Upper lobe of left lung (tissue), 6 donors: ENCODE results near the gene SHISAL2B. TPM values are rescaled to one million over a fixed set of nuclear protein-coding genes. Genes with fewer than 3 reads are reported as not detected.

Experiments used
- ATAC-seq, 2 donors: fragments of 200-7000 bp; cut with Tn5 transposase; one replicate each; pipeline ENCODE4 v1.9.1; 2022; ENCODE audit warnings: mild to moderate bottlenecking in 2 of 2, moderate library complexity in 2 of 2; ENCODE audit not compliant: low FRiP score in 2 of 2
- DNase-seq, 2 donors: peaks; one replicate each; pipeline ENCODE4 v3.0.0-alpha.2; 2019 to 2020
- H3K27ac ChIP-seq, 4 donors: fragments of 200-600 bp; sonication (generic); one replicate each; pipeline ENCODE4 v1.5.1; 2016 to 2019
- H3K27me3 ChIP-seq, 4 donors: fragments of 200-600 bp; sonication (generic); one replicate each; pipeline ENCODE4 v1.5.1; 2017 to 2019
- H3K36me3 ChIP-seq, 4 donors: fragments of 200-600 bp; sonication (generic); one replicate each; pipeline ENCODE4 v1.5.1; 2016 to 2019
- H3K4me1 ChIP-seq, 4 donors: fragments of 200-600 bp; sonication (generic); one replicate each; pipeline ENCODE4 v1.5.1; 2018 to 2019
- H3K4me3 ChIP-seq, 4 donors: fragments of 200-600 bp; sonication (generic); one replicate each; pipeline ENCODE4 v1.5.1; 2017 to 2019; ENCODE audit warnings: mild to moderate bottlenecking in 2 of 4, moderate library complexity in 1 of 4
- H3K9me3 ChIP-seq, 4 donors: fragments of 200-600 bp; sonication (generic); one replicate each; pipeline ENCODE4 v1.5.1; 2018 to 2019
- EP300 ChIP-seq, 4 donors: sonication (generic); formaldehyde crosslinking; IDR thresholded peaks; one replicate each; pipeline ENCODE4 v1.5.1; 2017; ENCODE audit warnings: antibody characterized with exemption in 4 of 4, control low read depth in 2 of 4
- POLR2A ChIP-seq, 4 donors: fragments of 450-650 bp; IDR thresholded peaks; one replicate each; pipeline ENCODE4 v1.5.1; 2016 to 2017; ENCODE audit warnings: antibody characterized with exemption in 4 of 4, mild to moderate bottlenecking in 2 of 4
- POLR2AphosphoS5 ChIP-seq, 2 donors: sonication (generic); formaldehyde crosslinking; IDR thresholded peaks; one replicate each; pipeline ENCODE4 v1.5.1; 2017; ENCODE audit warnings: antibody characterized with exemption in 2 of 2
- WGBS, 2 donors: methylation state at CpG; one replicate each; pipeline ENCODE4 v1.1.5; 2017 to 2018; 5-methylcytosine and 5-hydroxymethylcytosine counted together
- total RNA-seq, 6 donors: library from RNA; depleted of rRNA in 4 of 6; stranded (reverse); fragments of >200 nt in 4 of 6; gene quantifications; one replicate each; pipeline versions ENCODE4 v1.1.0 to v1.2.1, GENCODE V29; 2016 to 2021
- TF ChIP-seq, protein P1 (sequence below), 6 experiments: fragments of 450-650 bp in 4 of 6; fragments of 200-600 bp in 2 of 6; sonication (generic) in 2 of 6; IDR thresholded peaks; one replicate each; pipeline ENCODE4 v1.5.1; 2016 to 2019; ENCODE audit warnings: antibody characterized with exemption in 6 of 6
- donor health status: DM: no; HTN: no; CAD: no; lungs with moderate emphysema.
- donor health status: DM: no; HTN: yes; CAD: no; lungs with severe emphysema.

Gene SHISAL2B
- total RNA-seq, 6 donors from 2014 or later: not detected

DNA sequence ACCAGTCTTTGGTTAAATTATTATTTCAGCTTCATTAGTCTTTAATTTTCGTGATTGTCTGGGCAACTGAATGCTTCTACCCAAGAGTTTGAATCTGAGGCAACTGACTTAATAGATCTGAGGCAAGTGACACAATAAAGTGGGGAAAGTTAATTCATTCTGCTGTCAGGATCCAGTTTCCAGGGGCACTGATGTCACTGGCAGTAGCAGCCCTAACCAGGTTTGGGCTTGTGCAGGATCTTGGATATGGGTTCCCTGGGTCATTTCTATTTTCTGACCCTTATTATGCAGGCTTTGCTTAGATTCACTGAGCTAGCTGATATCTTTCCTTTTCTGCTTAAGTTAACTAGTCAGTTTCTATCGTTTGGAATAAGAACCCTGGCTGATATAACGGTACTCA, 68.6 kb downstream of the SHISAL2B start:
- ATAC-seq (no peak), DNase-seq (no peak)
- Histone ChIP-seq H3K4me3 (no peak overlapping the region), H3K27ac (no peak overlapping the region), H3K27me3 (no peaks in the 10 kb centered on the region), H3K9me3 (no peaks in the 10 kb centered on the region), H3K4me1 (peaks cover 6 to 19% (median 13%) of the 10 kb centered on the region in 4 donors), H3K36me3 (peaks cover 0 to 11% (median 0%) of the 10 kb centered on the region in 4 donors)
- 82 to 84% methylated on average over 3 of the region's 3 CpGs for WGBS, 2 donors
- no peak for TF ChIP-seq POLR2A (IDR thresholded peaks at IDR 0.05)
- TF ChIP-seq EP300 (IDR thresholded peaks at IDR 0.05): no peak
- TF ChIP-seq, protein P1, sequence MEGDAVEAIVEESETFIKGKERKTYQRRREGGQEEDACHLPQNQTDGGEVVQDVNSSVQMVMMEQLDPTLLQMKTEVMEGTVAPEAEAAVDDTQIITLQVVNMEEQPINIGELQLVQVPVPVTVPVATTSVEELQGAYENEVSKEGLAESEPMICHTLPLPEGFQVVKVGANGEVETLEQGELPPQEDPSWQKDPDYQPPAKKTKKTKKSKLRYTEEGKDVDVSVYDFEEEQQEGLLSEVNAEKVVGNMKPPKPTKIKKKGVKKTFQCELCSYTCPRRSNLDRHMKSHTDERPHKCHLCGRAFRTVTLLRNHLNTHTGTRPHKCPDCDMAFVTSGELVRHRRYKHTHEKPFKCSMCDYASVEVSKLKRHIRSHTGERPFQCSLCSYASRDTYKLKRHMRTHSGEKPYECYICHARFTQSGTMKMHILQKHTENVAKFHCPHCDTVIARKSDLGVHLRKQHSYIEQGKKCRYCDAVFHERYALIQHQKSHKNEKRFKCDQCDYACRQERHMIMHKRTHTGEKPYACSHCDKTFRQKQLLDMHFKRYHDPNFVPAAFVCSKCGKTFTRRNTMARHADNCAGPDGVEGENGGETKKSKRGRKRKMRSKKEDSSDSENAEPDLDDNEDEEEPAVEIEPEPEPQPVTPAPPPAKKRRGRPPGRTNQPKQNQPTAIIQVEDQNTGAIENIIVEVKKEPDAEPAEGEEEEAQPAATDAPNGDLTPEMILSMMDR (IDR thresholded peaks at IDR 0.05): no peak
- TF ChIP-seq POLR2AphosphoS5 (IDR thresholded peaks at IDR 0.05): no peak

DNA sequence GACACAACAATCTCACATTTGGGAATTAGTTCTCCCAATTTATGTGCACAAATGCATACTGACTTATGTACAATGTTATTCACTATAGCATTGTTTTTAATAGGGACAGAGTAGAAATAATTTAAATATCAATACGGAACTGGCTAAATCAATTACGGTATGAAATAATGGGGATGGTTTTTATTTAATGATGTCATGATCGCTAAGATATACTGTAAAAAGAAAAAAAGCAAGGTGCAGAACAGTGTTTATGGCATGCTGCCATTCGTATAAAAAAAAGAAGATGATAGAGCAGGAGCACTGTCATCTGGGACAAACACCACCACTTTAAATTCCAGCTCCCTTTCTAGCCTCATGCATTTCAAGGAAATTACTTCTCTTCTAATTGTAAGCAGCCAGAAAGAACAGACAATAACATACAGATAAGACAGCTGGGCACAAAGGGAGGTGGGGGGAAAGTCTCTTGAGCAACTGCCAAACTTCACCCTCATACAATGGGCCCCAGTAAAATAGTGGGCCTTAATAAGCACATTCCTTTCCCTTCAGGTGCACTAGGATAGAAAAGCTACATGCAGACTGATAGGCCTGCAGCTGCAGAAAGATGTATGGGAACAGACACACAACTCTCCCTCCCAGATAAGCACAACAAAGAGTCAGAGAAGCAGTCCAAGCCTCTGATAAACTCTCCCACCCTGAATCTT, 69.8 kb downstream of the SHISAL2B start:
- peaks cover 0 to 18% (median 0%) of the 10 kb centered on the region in 4 donors for H3K36me3 ChIP-seq
- WGBS, 2 donors: 63 to 73% methylated on average over 4 of the region's 4 CpGs
- peaks cover 6 to 27% (median 13%) of the 10 kb centered on the region in 4 donors for H3K4me1 ChIP-seq
- H3K27ac ChIP-seq: no peak overlapping the region
- no peak for ATAC-seq
- TF ChIP-seq EP300 (IDR thresholded peaks at IDR 0.05) (no peak), POLR2A (IDR thresholded peaks at IDR 0.05) (no peak), POLR2AphosphoS5 (IDR thresholded peaks at IDR 0.05) (no peak)
- TF ChIP-seq, protein P1 (IDR thresholded peaks at IDR 0.05): no peak
- no peaks in the 10 kb centered on the region for H3K27me3 ChIP-seq
- no peaks in the 10 kb centered on the region for H3K9me3 ChIP-seq
- no peak for DNase-seq
- no peak overlapping the region for H3K4me3 ChIP-seq

DNA sequence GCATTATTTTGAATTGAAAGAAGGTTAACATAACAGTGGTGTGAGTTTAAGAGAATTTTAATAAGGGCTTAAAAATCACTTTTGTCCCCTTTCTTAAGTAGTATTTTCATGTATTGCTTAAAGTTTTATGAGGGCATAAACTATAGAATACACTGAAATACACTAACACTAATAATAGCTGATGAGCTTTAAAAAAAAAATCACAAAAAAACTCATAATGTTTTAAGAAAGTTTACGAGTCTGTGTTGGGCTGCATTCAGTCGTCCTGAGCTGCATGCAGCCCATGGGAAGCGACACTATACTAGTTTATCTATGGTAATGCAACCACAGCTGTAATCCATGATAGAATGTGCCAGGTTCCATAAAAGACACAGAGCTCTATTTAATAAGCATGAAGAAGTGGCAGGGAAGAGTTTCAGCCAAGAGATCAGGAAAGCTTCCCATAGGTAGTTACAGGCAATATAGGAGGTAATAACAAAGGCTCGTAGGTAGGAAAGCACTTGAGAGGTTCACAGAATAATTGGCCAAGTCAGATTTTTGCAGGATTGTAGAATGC, 73.7 kb downstream of the SHISAL2B start:
- no peak for ATAC-seq
- H3K27ac ChIP-seq: no peak overlapping the region
- no peaks in the 10 kb centered on the region for H3K9me3 ChIP-seq
- H3K4me1 ChIP-seq: peaks cover 26 to 46% (median 30%) of the 10 kb centered on the region in 4 donors
- H3K27me3 ChIP-seq: no peaks in the 10 kb centered on the region
- no peak overlapping the region for H3K4me3 ChIP-seq
- H3K36me3 ChIP-seq: peaks cover 0 to 18% (median 0%) of the 10 kb centered on the region in 4 donors
- WGBS, 2 donors: 84 to 89% methylated on average over 4 of the region's 4 CpGs
- TF ChIP-seq, protein P1 (IDR thresholded peaks at IDR 0.05): no peak
- TF ChIP-seq POLR2A (IDR thresholded peaks at IDR 0.05) (no peak), EP300 (IDR thresholded peaks at IDR 0.05) (no peak), POLR2AphosphoS5 (IDR thresholded peaks at IDR 0.05) (no peak)
- DNase-seq: no peak

DNA sequence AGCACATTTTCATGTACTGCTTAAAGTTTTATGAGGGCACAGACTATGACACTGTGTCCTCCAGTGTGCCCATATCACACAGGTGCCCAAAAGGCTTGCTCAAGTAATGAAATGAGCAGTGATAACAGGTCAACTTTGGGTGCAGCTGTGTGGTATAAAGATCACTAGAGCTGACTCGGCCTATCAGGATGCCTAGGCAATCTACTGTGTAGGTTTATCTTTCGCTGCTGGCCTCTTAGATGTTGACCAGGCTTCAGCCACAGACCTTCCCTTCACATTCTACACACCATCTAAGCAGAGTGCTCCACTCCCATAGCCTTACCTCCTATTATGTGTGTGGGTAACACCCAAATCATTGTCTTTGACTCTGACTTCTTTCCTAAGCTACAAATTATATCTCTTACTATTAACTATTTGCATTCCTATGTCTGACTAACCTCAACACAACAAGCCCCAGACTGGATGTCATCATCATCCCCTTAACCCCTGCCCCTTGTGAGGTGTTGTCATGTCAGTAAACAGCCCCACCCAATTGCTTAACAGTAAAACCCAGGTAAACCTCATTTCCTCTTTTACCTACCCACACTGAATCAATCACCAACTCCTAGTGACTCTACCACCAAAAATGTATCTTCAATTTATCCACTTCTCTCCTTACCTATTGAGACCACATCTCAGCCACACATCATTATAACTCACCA, 75.7 kb downstream of the SHISAL2B start:
- DNase-seq (no peak), ATAC-seq (no peak)
- 94% methylated on average over 2 of the region's 2 CpGs for WGBS, 2 donors
- TF ChIP-seq POLR2A (IDR thresholded peaks at IDR 0.05): no peak
- TF ChIP-seq, protein P1 (IDR thresholded peaks at IDR 0.05): no peak
- TF ChIP-seq EP300 (IDR thresholded peaks at IDR 0.05): no peak
- TF ChIP-seq POLR2AphosphoS5 (IDR thresholded peaks at IDR 0.05): no peak
- no peak overlapping the region for H3K27ac ChIP-seq
- no peak overlapping the region for H3K4me3 ChIP-seq
- H3K36me3 ChIP-seq: peaks cover 0 to 18% (median 0%) of the 10 kb centered on the region in 4 donors
- H3K4me1 ChIP-seq: peaks cover 32 to 51% (median 37%) of the 10 kb centered on the region in 4 donors
- H3K9me3 ChIP-seq: no peaks in the 10 kb centered on the region
- no peaks in the 10 kb centered on the region for H3K27me3 ChIP-seq
